HG03457 (cell line): Measurements from ENCODE around the gene CLCN3.
A peak's percentile ranks its signal among the peaks of the same experiment; 100 is the strongest.
"Not testable (repeated sequence)": the region's sequence is repeated elsewhere in the genome, so short reads cannot be mapped to it uniquely, and the experiment has no call there.

Experiments used
- ATAC-seq: cut with Tn5 transposase; IDR thresholded peaks from one replicate; pipeline ENCODE4 v1.9.1; 2021; ENCODE audit warnings: moderate number of reproducible peaks; ENCODE audit not compliant: unreplicated experiment

CLCN3 gene

DNA sequence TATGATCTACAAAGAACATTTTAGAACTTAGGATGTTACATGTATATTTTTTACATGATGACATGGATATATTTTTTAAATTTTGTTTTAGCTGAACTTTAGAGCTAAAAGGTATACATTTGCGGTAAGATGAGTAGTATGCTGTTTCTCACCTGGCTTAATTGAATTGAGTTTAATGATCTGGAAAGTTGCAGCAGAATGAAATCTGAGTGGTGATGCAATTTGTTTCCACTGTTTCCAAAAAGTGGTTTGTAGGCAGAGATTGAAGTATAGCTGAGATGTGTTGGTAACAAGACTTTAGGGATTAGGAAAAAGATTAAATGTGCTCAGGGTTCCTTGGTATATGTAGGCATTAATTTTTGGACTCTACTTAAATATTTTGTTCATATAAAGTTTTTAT, 69.3 kb downstream of the CLCN3 start:
- no peak for ATAC-seq

DNA sequence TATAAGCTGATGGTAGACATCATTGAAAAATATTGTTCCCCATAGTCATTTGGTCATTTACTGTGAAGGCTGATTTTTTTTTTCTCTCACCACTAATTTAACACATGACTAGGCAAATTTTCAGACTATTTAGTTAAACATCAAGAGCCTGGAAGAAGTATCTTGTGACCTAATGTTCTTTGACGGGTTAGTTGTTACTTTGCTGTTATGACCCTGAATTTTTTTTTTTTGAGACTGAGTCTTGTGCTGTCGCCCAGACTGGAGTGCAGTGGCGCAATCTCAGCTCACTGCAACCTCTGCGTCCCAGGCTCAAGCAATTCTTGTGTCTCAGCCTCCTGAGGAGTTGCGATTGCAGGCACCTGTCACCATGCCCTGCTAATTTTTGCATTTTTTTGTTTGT, 70.4 kb downstream of the CLCN3 start:
- ATAC-seq = no peak

DNA sequence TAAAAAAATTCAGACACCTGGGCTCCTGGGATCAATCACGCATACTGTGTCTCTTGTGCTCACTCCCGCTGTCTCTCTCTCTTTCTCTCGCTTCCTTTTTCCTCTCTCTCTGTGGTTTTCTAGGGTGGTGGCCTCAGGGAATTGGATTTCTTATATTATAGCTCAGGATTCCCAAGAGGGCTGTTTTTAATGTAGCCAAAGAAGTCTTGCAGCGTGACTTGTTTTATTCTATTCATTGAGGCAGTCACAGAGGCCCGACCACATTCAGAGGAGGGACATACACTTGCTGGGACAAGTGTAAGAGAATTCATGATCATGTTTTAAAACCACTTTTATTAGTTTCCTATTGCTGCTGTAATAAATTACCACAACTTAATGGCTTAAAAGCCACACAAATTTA, 78.0 kb downstream of the CLCN3 start:
- ATAC-seq = no peak

DNA sequence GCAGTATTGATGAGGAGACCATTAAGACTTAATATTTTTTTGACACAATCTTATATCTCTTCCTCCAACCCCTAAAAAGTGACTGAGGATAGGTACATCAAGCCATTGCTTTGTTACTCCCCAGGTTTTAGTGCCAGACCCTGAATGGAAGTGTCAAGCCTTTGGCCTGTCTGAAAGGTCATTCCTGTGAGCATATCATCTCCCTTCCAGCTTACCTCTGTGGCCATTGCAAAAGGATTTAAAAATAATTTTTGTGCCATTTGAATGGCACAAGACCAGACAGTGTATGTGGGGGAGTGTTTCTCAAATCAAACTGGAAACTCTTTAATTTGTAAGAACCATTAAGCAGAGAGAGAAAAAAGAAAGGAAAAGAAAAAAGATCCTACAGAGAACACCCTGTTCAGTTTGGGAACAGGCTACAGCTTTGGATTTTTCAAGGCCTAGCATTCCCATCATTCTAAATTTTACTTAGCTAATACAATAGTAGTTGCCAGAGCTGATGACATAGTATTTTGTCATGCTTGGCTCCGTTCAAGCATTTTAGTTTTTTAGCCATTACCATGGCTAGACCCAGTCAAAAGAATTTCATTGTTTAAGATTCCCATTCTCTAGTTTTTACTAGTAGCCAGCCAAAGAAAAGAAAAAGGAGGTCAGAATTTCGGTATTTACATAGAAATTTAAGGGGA, 87.7 kb downstream of the CLCN3 start:
- ATAC-seq = no peak

DNA sequence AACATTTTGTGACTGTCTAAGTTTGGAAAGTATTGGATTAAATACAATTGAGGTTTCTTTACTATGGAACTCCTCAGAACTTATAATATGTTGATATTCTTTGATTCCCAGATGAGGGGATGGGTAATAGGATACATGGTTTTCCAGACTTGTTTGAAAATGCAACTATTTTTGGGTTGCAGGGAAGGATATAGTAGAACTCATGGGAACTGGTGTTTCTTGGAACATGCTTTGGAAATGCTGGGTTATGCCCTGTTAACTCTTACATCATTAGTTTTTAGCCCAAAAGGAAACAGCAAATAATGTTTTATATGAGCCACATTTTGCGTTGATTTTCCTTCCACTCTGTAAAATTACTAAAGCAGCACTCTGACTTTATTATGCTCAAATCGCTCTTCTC, 95.4 kb downstream of the CLCN3 start:
- ATAC-seq = no peak

DNA sequence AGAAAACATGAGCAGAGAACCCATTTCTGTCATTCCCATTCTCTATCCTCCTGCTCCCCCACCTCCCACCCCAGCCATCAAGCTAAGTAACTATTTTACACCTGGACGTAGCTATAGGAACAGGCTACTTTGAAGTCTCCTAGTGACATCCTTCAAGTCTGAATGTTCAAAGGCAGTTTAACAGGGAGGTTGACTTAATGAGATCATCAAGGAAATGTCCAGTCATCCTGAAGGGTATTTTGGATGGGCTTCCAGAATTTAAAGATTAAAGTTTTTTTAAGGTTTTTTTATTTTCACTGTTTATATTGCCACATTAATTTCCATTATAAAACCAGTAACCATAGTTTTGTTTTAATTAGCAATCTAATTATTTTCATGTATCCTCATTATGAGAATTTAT, 96.3 kb downstream of the CLCN3 start:
- no peak for ATAC-seq

DNA sequence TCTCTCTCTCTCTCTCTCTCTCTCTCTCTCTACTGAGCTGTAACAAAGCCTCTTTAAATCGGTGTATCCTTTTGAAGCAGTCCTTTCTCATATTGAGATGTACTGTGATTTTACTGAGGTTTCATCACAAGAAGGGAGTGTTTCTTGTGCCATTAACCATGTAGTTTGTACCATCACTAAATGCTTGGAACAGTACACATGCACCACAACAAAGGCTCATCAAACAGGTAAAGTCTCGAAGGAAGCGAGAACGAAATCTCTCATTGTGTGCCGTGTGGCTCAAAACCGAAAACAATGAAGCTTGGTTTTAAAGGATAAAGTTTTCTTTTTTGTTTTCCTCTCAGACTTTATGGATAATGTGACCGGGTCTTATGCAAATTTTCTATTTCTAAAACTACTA, 100.2 kb downstream of the CLCN3 start:
- no peak for ATAC-seq

DNA sequence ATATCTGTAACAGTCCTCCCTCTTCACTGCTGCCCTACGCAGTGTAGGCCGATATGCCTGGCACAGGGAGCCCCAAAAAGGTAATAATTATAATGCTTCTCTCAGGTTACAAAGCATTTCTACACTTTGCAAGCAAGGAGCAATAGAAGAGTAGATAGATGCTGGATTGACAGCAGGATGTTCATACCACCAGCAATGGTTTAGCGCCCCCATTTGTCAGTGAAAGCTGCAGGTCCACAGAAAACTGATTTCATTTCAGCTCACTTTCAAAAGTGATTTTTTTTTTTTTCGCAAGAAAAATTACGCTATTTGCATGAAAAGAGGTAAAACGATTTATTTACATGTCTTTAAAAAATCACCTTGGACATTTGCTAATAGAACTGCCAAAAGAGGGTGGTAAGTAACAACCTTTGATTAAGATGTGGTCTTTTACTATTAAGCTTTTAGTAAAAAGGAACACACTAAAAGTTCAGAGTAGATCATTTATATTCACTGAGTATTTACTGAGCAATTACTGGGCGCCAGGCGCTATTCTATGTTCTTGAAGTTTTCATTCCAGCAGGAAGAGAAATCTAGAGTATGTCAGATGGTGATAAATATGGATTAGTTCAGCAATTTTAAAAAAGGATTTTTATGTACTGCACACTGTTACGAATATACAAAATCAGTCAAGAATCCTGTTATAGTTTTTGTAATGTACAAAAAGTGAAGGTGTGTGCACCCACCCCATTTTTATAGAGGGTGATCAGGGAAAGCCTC, 103.0 kb downstream of the CLCN3 start:
- no peak for ATAC-seq

DNA sequence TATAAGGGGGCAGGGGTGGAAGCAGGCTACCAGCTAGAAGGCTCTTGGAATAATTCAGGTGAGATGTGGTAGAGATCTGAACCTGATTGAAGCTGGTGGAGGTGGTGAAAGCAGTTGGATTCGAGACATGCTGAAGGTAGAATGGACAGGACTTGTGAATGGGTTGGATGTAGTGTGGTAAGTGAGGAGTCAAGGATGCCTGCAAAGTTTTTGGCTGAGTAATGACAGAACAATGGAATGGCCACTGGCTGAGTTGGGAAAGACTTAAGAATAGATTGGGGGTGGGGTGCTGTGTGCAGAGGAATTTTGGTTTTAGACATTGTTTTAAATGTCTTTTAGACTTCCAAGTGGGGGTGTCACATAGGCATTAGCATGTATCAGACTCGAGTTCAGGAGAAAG, 103.9 kb downstream of the CLCN3 start:
- ATAC-seq = no peak

DNA sequence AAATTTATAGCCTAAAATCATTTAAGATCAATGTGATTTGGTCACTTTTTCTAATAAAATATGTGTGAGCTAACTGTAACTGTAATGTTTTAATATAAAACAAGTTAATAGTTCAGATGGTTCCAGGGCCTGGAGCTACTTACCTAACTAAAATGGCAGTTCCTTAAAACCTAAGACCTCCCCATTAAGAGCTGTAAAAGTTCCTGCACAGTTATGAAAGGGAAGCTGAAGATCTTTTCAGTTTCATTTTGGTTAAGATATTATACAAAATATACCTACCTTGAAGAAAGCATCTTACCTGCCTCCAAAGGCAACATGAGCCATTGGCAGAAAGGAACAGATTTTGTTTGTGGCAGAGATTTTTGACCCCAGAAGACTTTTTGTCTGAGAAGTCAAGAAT, 107.2 kb downstream of the CLCN3 start:
- ATAC-seq = no peak

DNA sequence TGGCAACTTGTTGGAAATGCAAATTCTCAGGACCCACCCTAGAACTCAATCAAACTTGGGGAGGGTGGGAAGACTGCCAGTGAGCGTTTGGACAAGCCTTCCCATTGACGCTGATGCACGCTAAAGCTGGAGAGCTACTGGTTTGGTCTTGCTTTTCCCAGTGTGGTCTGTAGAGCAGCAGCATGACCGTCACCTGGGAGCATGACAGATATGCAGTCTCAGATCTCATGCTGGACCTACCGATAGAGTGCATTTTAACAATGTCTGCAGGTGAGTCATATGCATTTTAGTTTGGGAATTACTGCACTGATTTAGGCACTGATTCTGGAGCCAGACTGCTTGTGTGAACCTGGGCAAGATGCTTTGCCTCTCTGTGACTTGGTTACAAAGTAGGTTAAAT, 110.2 kb downstream of the CLCN3 start:
- no peak for ATAC-seq

DNA sequence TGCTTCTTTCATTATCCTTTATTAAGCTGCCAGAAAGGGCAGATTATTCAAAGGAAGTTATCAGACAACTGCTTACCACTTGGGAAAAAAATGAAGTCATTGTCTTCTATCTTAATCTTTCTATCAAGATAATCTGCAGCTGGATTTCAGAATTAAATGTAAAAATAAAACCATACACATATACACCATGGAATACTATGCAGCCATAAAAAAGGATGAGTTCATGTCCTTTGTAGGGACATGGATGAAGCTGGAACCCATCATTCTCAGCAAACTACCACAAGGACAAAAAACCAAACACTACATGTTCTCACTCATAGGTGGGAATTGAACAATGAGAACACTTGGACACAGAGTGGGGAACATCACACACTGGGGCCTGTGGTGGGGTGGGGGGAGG, 118.2 kb downstream of the CLCN3 start:
- not testable (repeated sequence) for ATAC-seq

DNA sequence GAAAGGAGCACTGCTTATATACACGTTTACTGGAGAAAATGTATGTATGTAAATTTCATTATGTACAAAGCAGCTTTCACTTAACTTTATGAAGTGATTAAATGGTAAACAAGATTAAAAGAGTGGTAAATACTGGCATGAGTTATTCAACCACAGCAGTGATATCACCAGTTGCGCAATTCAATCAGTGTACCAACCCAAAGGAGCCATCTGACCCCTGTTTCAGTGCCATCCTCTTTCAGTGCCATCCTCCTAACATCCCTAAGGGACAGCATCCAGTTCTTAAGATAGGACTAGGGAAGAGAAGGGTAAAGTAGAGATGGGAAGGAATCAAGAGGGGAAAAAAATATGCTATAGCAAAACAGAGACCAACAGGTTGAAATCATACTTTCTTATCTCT, 121.2 kb downstream of the CLCN3 start:
- ATAC-seq = no peak

DNA sequence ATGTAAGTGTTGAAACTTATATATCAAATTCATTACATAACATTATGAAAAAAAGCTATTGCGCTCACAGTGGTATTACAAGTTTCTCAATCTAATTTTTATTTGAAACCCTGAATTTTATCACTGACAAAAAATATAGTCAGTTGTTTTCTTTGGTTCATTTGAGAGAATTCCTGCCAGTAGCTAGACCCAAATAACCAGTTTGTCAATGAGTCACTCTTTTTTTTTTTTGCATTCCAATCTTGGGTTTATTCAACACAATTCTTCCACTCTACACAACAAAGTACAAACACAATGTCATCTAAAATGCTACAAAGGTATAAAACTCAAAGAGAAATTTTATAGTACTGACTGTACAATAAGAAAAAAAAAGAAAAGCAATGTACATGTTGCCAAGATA, 124.2 kb downstream of the CLCN3 start:
- ATAC-seq = no peak

DNA sequence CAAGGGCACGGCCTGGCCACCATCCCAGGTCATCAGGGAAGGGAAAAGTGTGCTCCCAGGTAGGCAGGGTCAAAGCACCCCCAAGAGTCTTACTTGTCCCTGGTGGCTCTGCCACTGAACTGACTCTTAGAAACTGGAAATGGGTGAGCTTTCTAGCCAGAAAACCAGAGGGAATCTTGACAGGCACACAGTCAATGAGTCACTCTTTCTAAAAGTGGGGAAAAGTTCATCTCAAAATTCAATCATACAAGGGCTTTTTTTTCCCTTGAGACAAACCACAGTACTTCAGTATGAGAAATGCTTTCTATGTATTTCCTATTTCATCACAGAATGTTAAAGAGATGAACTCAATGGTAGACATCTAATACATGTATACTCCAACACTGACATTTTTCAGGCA, 124.9 kb downstream of the CLCN3 start:
- no peak for ATAC-seq

DNA sequence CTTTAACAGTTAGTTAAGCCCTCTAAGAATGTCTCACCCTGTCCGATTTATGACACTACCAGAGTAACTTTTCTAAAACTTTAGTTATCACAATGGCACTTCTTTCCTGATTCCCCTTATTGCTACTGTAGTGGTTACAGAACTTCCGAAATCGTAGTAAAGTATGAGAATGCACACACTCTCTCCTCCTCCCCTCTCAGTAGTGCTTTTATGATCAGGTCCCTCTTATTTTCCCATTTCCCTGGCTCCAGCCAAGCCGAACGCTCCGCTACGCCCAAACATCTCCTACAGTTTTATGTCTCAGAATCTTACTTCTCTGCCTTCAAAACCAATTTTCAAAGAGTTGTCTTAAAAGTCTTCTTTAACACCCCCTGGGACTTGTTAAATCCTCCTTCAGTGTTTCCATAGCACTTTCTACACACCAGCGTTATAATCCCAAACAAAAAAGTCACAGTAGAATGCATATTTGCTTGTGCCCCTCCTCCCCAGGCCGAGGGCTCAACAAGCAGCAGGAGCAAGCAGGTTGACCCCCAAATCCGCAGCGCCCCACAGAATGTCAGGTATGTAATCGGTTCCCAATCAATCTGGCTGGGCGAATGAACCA, 136.7 kb downstream of the CLCN3 start:
- no peak for ATAC-seq

DNA sequence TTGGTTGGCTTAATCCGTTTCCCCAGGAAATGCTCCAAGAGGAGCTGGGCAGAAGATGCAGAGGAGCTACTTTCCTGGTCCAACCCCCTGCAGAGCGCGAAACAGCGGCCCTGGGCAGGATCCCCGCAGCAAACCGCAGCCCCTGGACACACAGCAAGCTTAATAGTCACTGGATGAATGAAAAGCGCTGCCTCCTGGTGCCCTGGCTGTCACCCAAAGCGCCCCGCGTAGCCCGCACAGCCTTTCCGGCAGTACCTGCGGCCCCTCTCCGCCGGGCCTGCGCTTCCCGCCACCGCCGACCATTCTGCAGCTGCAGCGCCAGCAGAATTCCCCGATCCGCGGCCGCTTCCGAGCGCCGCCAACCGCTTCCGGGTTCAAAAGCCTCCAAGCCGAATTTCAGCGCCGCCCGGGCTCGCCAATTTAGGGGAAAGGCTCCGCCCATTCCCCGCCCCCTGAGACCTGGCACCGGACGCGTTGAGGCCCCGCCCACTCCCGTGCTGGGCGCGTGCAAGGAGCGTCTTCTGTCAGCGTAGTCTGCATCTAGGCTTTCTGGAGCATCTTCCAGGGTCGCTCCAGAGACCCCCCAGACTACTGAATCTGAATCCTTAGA, 137.3 kb downstream of the CLCN3 start, which contains the start of gene HPF1:
Gene HPF1, minus strand, starts transcription at position 370 of the 610 bp plus-strand sequence. Its CDS starts 67 bp downstream, at position 303.
- ATAC-seq = peak; percentile 96

DNA sequence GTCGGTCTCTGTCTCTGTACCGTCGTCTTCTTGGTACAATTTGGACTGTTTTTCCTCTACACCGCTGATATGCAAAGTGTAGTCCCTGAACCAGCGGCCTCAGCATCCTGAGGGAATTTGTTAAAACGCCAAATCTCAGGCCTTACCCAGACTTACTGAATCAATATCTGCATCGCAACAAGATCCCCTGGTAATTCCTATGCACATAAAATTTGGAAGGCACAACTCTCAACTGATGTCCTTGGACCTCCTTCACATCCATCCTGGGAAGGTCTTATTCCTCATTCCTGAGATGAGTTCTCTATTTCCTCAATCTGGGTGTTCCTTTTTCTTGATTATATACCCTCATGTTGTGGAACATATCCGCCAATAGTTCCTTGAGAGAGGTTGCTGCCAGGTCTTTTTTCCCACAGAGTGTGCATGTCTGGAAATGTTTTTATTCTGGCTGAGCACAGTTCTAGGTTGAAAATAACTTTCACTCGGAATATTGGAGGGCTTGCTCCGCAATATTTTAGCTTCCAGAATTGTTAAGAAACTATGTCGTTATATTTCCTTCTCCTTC, 138.1 kb downstream of the CLCN3 start:
- ATAC-seq = no peak

DNA sequence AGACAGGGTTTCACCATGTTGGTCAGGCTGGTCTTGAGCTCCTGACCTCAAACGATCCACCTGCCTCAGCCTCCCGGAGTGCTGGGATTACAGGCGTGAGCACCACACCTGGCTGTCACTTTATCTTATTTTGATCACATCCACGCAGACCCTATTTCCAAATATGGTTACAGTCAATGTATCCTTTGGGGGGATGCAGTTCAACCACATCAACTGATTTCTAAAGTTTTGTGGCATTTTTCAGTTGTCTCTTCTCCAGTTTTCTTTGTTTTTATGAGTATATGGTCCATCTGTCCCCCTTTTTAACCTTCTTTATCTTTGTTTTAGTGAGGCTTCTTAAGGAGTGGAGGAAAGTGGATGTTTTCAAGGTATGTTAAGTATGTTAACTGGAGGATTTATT, 141.5 kb downstream of the CLCN3 start:
- ATAC-seq = no peak

DNA sequence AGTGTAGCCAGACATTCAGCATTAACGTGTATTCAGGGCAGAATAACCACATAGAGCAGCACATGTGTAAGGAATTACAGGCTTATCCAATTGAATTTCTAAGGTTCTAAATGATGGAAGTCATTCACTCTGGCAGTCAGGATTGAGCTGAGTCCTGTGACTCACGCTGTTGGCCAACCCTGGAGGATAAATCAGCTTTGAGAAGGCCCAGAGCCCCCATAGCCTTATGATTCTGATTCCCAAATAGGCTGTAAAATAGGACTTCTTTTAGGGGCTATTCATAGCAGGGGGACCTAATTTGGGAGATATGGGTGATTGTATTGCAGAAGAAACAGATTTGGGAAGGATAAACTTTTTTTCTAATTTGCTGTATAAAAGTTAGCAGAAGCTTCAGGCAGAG, 145.5 kb downstream of the CLCN3 start:
- ATAC-seq = no peak

DNA sequence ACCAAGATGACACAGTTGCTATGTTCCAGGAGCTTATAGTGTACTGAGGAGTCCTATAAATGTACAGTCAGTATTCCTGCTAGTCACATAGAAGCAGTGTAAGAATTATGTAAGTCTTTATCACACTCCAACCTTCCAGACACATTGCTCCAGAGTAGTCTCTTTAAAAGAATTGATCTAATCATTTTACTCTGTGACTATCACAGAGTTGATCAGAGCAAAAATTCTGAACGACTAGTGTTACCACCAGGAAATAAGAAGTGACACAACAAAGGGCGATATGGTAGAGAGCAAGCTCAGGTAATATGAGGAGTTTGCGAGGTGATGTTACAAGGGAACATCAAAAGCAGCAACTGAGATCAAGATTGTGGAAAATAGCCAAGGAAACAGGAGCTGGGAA, 146.4 kb downstream of the CLCN3 start:
- no peak for ATAC-seq
